BLaER1 (cell line): ENCODE data around the gene ANKFN1.

Experiments used
- H3K27ac ChIP-seq: shearing (Covaris generic); formaldehyde crosslinking; 2 replicates; pipeline ENCODE4 v1.8.1; 2022
- H3K27me3 ChIP-seq: shearing (Covaris generic); formaldehyde crosslinking; 2 replicates; pipeline ENCODE4 v1.8.1; 2022
- H3K36me3 ChIP-seq: shearing (Covaris generic); formaldehyde crosslinking; 2 replicates; pipeline ENCODE4 v1.8.1; 2022
- H3K4me1 ChIP-seq: shearing (Covaris generic); formaldehyde crosslinking; 2 replicates; pipeline ENCODE4 v1.8.1; 2022
- H3K4me2 ChIP-seq: shearing (Covaris generic); formaldehyde crosslinking; 2 replicates; pipeline ENCODE4 v1.8.1; 2022
- H3K4me3 ChIP-seq: shearing (Covaris generic); formaldehyde crosslinking; 2 replicates; pipeline ENCODE4 v1.8.1; 2022
- H3K9ac ChIP-seq: shearing (Covaris generic); formaldehyde crosslinking; 2 replicates; pipeline ENCODE4 v1.8.1; 2022
- H3K9me3 ChIP-seq: shearing (Covaris generic); formaldehyde crosslinking; 2 replicates; pipeline ENCODE4 v1.8.1; 2022
- H4K20me1 ChIP-seq: shearing (Covaris generic); formaldehyde crosslinking; 2 replicates; pipeline ENCODE4 v1.8.1; 2022
- Cebpa-rat ChIP-seq: shearing (Covaris generic); IDR thresholded peaks from 2 replicates; pipeline ENCODE4 v1.8.1; 2022

Gene ANKFN1

GRCh38 chr17:56475116-56475515, 321.8 kb downstream of the ANKFN1 start:
- H3K9me3 ChIP-seq = peaks cover 5% of the 10 kb centered on the region; the same call in 1 of the 2 replicates
- no peak overlapping the region for H3K9ac ChIP-seq
- TF ChIP-seq Cebpa-rat = no peak
- H3K27ac ChIP-seq = no peak overlapping the region
- H4K20me1 ChIP-seq = no peaks in the 10 kb centered on the region
- H3K4me2 ChIP-seq = no peak overlapping the region
- no peak overlapping the region for H3K4me3 ChIP-seq
- H3K4me1 ChIP-seq = no peaks in the 10 kb centered on the region
- no peaks in the 10 kb centered on the region for H3K27me3 ChIP-seq
- no peaks in the 10 kb centered on the region for H3K36me3 ChIP-seq

- Histone ChIP-seq H3K27me3 (no peaks in the 10 kb centered on the region), H3K4me1 (no peaks in the 10 kb centered on the region), H3K4me3 (no peak overlapping the region), H3K9me3 (no peaks in the 10 kb centered on the region; the same call in 1 of the 2 replicates), H3K36me3 (no peaks in the 10 kb centered on the region), H4K20me1 (no peaks in the 10 kb centered on the region), H3K9ac (no peak overlapping the region), H3K27ac (no peak overlapping the region), H3K4me2 (no peak overlapping the region)
- no peak for TF ChIP-seq Cebpa-rat
Measured at GRCh38 chr17:56478836-56479447, 325.7 kb downstream of the ANKFN1 start.

DNA sequence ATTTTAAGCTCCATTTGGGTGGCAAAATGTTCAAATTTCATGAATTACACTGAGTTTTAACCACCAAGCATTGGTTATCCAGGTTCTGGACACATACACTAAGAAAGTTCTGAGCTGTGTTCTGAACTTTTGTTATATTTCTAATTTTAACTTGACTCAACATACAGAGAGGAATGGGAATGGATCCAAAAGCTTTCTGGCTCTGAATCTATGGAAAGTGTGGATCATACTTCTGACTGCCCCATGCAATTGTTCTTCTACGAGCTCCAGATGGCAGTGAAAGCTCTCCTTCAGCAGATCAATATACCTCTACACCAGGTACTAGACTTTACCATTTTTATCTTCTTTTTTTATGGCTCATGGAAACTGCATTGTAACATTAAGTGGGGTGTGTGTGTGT, 327.2 kb downstream of the ANKFN1 start:
- no peak overlapping the region for H3K27ac ChIP-seq

DNA sequence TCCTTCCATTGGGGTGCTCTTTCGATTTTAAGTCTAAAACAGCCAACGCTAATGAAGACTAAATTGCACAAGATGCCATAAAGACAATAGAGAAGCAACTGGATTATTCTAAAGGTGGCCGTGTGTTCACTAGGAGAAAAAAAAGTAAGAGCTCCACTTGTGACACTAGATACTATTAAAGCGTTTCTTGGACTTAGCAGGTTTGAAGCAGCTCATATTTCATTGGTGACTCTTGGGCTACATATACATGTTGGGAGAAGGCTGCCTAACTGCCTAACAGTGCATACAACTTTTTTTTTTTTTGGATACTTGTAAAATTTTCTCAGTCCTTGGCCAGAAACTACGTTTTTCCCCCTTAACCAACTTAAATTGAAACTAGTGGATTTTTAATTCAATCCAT, 328.4 kb downstream of the ANKFN1 start:
- Histone ChIP-seq H3K9me3 (no peaks in the 10 kb centered on the region), H3K4me2 (no peak overlapping the region), H3K27me3 (no peaks in the 10 kb centered on the region), H3K4me1 (no peaks in the 10 kb centered on the region), H3K27ac (no peak overlapping the region), H4K20me1 (no peaks in the 10 kb centered on the region), H3K9ac (no peak overlapping the region), H3K4me3 (no peak overlapping the region), H3K36me3 (no peaks in the 10 kb centered on the region)
- no peak for TF ChIP-seq Cebpa-rat

More for the DNA sequence above, 327.2 kb downstream of the ANKFN1 start:
- no peak for TF ChIP-seq Cebpa-rat
- no peaks in the 10 kb centered on the region for H3K27me3 ChIP-seq
- H3K4me2 ChIP-seq = no peak overlapping the region
- no peaks in the 10 kb centered on the region; the same call in 1 of the 2 replicates for H3K9me3 ChIP-seq
- no peaks in the 10 kb centered on the region for H3K36me3 ChIP-seq
- no peak overlapping the region for H3K4me3 ChIP-seq
- no peaks in the 10 kb centered on the region for H3K4me1 ChIP-seq
- no peak overlapping the region for H3K9ac ChIP-seq
- no peaks in the 10 kb centered on the region for H4K20me1 ChIP-seq

- Histone ChIP-seq H3K27me3 (no peaks in the 10 kb centered on the region), H3K9me3 (no peaks in the 10 kb centered on the region), H3K36me3 (no peaks in the 10 kb centered on the region), H3K9ac (no peak overlapping the region), H3K4me1 (no peaks in the 10 kb centered on the region), H3K4me3 (no peak overlapping the region), H3K27ac (no peak overlapping the region), H4K20me1 (no peaks in the 10 kb centered on the region), H3K4me2 (no peak overlapping the region)
- TF ChIP-seq Cebpa-rat = no peak
Measured at GRCh38 chr17:56482229-56482628, 329.0 kb downstream of the ANKFN1 start.

- Histone ChIP-seq H3K27ac (no peak overlapping the region), H4K20me1 (no peaks in the 10 kb centered on the region), H3K9me3 (no peaks in the 10 kb centered on the region), H3K9ac (no peak overlapping the region), H3K27me3 (no peaks in the 10 kb centered on the region), H3K36me3 (no peaks in the 10 kb centered on the region), H3K4me2 (no peak overlapping the region), H3K4me3 (no peak overlapping the region), H3K4me1 (no peaks in the 10 kb centered on the region)
- no peak for TF ChIP-seq Cebpa-rat
Measured at GRCh38 chr17:56486732-56487131, 333.5 kb downstream of the ANKFN1 start.

DNA sequence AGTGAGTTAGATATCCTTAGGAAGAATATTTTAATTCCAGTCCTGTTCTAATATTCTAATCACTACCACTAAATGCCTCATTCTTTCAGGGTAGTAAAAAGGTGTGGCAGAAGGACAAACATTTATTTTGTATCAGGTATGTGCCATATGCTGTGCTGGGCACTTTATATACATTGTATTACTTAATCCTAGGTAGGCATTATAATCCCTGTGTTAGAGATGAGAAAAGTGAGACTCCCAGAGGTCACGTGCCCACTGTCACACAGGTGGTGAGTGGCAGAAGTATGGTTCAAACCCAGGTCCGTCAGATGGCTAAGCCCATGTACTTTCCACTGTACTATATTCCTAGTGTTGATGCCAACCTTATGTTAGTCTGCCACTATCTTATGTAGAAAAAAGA, 335.5 kb downstream of the ANKFN1 start:
- Histone ChIP-seq H3K36me3 (no peaks in the 10 kb centered on the region), H4K20me1 (no peaks in the 10 kb centered on the region), H3K9ac (no peak overlapping the region), H3K27me3 (no peaks in the 10 kb centered on the region), H3K4me1 (no peaks in the 10 kb centered on the region), H3K4me3 (no peak overlapping the region), H3K4me2 (no peak overlapping the region), H3K27ac (no peak overlapping the region), H3K9me3 (no peaks in the 10 kb centered on the region)
- TF ChIP-seq Cebpa-rat = no peak

DNA sequence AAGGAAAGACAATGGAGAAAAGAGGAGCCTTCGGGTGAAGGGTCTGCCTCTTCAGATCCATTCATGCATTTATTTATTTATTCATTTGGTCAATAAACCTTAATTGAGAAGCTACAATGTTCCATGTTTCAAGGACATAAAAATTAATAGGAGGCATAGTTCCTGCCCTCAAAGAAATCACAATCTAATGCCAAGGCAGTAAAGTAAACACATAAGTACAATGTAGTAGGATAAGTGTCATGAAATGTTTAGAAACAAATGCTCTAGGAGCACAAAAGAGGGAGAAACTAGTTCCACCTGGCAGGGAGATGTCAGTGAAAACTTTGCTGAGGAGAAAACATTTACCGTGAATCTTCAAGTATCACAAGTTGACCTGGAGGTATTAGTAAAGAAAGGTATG, 336.7 kb downstream of the ANKFN1 start:
- Histone ChIP-seq H3K36me3 (no peaks in the 10 kb centered on the region), H3K9ac (no peak overlapping the region), H3K4me3 (no peak overlapping the region), H3K27me3 (no peaks in the 10 kb centered on the region), H3K27ac (no peak overlapping the region), H3K4me2 (no peak overlapping the region), H3K9me3 (no peaks in the 10 kb centered on the region), H3K4me1 (no peaks in the 10 kb centered on the region), H4K20me1 (no peaks in the 10 kb centered on the region)
- no peak for TF ChIP-seq Cebpa-rat

GRCh38 chr17:56495556-56495955, 342.3 kb downstream of the ANKFN1 start:
- Histone ChIP-seq H3K9me3 (no peaks in the 10 kb centered on the region), H3K27ac (no peak overlapping the region), H3K36me3 (no peaks in the 10 kb centered on the region), H3K4me1 (no peaks in the 10 kb centered on the region), H4K20me1 (no peaks in the 10 kb centered on the region), H3K9ac (no peak overlapping the region), H3K27me3 (no peaks in the 10 kb centered on the region), H3K4me3 (no peak overlapping the region), H3K4me2 (no peak overlapping the region)
- no peak for TF ChIP-seq Cebpa-rat

DNA sequence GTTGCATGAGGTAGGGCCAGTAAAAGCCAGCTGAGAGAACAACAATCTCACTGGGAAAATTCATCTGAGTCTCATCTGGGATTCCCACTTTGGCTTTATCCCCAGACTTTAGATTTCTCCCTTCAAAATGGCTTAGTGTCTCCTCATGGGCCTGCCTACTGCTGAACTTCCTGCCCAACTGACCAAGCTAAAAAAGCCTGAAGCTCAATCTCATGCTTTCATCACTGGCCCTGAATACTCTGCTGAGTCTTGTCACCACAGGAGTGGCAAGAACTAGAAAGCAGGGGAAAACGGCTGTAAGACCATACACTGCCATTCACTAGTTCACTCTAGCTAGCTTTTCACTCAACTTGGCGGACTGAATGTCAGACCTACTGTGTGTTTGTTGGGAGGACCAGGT, 343.9 kb downstream of the ANKFN1 start:
- Histone ChIP-seq H4K20me1 (no peaks in the 10 kb centered on the region), H3K4me2 (no peak overlapping the region), H3K36me3 (no peaks in the 10 kb centered on the region), H3K9me3 (no peaks in the 10 kb centered on the region), H3K4me1 (no peaks in the 10 kb centered on the region; the same call in 1 of the 2 replicates), H3K4me3 (no peak overlapping the region), H3K27me3 (no peaks in the 10 kb centered on the region), H3K27ac (no peak overlapping the region), H3K9ac (no peak overlapping the region)
- no peak for TF ChIP-seq Cebpa-rat

GRCh38 chr17:56499799-56500388, 346.6 kb downstream of the ANKFN1 start:
- Histone ChIP-seq H4K20me1 (no peaks in the 10 kb centered on the region), H3K9me3 (no peaks in the 10 kb centered on the region), H3K4me1 (no peaks in the 10 kb centered on the region; the same call in 1 of the 2 replicates), H3K4me3 (no peak overlapping the region), H3K4me2 (no peak overlapping the region), H3K9ac (no peak overlapping the region), H3K27ac (no peak overlapping the region), H3K36me3 (no peaks in the 10 kb centered on the region), H3K27me3 (no peaks in the 10 kb centered on the region)
- no peak for TF ChIP-seq Cebpa-rat
